GM19099 (cell line): ENCODE measurements around the gene IFT81.

Experiments
- POLR2A ChIP-seq: IDR thresholded peaks from 3 replicates; pipeline ENCODE4 v1.6.1; 2011; ENCODE audit warnings: low read depth; ENCODE audit not compliant: insufficient read length; ENCODE audit errors: extremely low read depth

IFT81 gene

DNA sequence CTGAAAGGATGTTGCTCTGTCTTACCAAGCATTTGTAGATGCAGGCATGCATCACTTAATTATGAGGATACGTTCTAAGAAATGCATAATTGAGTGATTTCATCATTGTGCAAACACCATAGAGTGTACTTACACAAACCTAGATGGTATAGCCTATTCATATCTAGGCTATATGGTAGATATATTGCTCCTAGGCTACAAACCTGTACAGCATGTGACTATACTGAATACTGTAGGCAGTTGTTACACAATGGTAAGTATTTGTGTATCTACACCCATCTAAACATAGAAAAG, 75.9 kb downstream of the IFT81 start:
- no peak for TF ChIP-seq POLR2A

DNA sequence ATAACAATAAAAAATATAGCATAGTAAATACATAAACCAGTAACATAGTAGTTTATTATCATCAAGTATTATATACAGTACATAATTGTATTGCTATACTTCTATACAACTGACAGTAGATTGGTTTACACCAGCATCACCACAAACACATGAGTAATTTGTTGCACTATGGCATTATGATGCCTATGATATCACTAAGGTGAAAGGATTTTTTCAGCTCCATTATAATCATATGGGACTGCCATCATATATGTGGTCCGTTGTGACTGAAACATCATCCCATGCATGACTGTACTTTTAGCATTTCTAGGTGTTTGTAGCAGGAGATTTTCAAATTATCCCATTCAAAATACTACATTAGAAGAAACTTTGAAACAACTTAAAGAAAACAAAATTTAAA, 77.8 kb downstream of the IFT81 start:
- TF ChIP-seq POLR2A, result no peak

DNA sequence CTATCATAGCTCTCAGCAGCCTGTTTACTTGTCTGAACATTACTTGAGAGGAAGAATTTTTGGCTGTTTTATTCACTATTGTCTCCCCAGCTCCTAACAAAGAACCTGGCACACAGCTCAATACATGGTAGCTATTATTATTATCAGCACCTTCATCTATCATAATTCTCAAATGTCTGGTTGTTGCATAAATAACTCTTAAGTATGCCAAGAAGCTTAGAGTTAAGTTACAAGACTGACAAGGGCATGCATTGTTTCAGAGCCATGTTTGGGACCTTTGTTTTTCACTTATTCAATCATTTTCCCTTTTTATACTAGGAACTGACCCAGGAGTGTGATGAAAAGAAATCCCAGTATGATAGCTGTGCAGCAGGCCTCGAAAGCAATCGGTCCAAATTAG, 79.4 kb downstream of the IFT81 start:
- TF ChIP-seq POLR2A, result no peak

DNA sequence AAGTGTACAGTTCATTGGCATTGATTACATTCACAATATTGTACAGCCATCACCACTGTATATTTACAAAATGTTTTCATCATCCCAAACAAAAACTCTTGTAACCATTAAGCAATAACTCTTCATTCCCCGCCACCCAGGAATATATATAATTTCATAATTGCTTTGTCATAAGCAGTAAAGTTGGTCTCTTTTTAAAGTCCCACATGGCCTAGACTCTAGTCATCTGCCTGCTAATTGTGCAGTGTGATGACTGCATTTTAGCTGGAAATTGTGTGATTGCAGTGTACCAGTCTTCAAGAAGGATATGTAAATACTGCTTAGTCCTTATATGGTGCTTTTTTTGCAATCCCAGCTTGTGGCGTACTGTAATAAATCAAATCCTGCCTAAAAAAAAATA, 81.8 kb downstream of the IFT81 start:
- TF ChIP-seq POLR2A, result no peak

DNA sequence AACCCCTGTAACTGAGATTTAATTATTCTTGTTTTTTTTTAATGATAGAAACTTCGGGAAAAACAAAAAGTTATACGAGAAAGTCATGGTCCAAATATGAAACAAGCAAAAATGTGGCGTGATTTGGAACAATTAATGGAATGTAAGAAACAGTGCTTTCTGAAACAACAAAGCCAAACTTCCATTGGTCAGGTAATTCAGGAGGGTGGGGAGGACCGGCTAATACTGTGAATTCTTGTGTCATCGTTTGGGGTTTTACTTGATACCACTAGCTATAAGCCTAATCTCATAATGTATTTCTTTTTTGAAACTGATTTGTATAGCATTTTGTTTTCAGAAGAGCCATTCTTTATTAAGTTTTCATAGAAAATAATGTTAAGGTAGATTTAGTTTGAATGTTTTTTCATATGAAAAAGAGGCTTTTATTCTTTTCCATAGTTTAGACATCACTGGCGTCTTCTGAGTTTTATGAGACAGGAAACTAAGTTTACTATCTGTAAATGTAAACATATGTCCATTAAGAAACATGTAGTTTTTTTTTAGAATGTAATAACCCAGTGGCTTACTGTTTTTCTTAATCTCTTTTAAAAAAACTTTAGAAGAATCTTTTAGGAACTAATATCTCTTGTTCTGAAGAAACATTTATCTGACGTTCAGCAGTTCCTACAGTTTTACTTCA, 94.0 kb downstream of the IFT81 start:
- TF ChIP-seq POLR2A, result no peak

DNA sequence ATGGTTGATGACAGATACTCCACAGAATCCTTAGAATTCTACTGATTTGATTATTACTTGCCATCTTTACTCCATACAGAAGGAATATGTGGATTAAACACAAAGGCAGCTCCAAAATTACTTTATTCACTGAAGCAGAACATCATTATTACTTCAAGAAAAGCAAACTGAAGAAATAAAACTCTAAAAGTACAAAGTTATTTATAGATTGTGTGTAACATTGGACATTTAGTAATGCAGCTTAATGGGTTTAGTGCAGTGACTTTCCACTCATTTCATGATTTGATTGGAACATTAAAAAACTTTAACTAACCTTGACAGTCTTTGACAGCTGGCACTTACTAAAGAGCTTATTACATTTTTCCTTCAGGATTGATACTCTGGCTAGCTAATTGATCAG, 97.9 kb downstream of the IFT81 start:
- no peak for TF ChIP-seq POLR2A

DNA sequence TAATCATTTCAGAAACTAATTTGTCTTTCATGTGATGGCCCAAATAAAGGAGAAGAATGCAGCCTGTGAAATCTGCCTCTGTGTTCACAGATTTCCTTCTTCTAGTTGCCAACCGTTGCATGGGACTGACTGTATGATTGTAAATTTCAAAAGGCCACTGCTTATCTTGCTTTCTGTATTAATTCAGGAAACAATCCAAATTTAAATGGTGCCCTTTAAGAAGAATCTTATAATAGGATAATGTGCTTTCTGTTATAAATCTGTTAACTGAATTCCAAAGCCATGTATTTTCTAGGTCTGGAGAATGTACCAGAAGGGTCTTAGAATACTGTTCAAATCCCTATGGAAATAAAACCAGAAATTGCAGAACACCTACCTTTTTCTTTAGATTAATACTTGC, 98.3 kb downstream of the IFT81 start:
- TF ChIP-seq POLR2A, result no peak

DNA sequence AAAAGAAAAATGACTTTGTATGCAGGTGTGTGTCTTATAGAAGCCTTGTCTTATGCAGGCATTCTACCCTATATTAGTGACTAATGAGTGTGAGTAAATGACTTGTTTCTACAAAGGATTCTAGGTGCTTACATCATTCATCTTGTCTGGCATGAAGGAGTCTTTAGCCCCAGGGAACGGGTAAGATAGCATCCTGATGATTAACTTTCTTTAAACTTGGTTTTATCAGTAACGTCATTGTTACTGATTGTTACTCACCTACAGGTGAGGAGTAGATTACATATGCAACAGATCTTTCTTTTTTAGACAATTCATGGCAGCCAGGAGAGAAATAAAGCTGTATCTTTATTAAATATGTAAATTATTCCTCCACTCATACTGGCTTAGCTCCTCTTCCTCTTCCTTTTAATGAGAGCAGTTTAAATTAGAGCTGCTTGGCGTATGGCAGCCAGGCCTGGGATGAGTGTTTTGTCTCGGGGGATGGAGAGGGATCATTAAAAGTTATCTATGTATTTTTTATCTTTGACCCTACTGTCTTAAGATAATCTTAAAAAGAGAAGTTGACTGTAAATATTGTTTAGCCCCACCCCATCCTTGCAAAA, 99.7 kb downstream of the IFT81 start:
- no peak for TF ChIP-seq POLR2A

DNA sequence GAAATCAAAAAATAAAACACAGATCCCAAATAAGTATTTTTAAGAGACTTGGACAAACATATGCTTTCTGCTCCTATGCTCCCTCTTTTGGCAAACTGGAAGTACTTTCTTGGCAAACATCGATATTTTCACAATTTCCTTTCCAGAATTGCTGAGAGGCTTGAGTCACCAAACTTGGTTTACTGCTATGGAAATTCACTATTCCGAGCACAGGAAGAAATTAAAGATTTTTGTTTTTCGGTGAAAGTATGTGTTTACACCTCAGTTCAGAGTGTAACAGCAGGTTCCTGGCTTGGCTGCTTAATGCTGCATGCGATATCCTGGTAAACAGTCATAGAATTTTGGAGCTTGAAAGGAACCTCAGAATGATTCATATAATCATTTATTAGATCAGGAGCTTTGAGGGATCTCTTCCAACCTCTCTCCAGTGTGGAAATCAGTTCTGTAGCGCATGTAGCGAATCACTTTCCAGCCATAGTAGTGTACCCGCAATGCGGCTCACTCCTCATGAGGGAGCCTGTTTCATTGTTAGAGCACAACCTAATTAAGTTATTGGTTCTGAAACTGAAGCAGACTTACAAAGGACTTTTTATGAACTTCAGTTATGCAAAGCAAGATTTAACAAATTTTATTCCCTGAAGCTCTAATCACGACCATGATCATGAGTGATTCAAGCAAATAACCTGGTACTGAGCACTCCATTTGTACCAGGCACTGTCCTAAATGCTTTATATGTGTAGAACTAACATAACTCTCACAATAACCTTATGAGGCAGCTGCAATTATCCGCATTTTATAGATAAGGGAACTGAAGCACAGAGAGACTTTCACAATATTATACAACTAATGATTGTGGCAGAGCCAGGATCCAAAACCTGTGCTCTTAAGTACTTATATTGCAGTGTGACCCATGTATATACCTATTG, 100.5 kb downstream of the IFT81 start:
- TF ChIP-seq POLR2A, result no peak

DNA sequence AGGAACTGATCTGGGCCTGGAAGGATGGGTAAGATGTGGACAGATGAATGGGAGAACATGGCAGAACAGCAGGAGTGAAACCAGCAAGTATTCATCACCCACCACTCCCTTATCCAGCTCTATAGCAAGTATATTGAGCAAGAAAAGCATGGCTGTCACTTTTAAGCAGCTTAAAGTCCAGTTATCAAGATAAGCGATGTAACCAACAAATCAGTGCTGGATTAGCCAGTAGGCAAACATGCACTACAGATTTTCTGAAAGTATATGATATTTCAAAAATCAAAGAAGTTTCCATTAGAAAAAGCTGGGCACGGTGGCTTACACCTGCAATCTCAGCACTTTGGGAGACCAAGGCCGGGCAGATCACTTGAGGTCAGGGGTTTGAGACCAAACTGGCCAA, 103.0 kb downstream of the IFT81 start:
- no peak for TF ChIP-seq POLR2A

DNA sequence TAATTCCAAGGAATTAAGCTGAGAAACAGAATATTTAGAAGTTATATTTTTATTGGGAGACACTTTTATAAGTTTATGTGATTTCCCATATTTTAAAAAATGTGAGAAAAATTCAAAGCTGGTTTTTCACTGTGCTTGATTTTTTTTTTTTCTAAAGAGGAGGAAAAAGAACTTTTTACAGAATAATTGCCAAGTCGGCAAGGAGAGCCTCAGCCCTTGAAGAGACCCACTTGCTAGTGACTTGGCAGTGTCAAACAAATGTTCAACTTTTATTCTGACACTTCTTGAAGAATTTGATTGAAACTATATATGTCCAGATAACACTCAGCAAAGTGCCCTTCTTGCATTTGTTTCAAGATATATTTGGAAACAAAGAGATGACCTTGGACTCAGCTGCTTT, 104.6 kb downstream of the IFT81 start:
- no peak for TF ChIP-seq POLR2A

DNA sequence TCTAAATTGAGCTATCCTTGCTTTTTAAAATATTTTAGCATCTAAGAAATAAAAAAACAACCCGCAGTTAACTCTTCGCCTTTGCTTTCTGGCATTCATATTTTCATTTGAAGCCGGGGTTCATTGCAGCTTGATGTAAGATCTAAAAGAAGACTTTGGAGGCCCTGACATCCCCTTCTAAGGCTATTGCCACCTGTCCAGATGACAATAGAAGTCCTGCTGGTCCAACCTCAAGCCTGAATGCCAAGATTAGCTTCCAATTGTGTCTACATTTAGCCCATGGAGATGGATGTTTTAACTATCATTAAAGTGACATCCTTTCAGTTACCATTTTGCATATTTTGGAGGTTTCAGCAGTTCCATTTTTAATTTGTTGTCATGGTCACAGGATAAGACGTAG, 105.3 kb downstream of the IFT81 start:
- no peak for TF ChIP-seq POLR2A

DNA sequence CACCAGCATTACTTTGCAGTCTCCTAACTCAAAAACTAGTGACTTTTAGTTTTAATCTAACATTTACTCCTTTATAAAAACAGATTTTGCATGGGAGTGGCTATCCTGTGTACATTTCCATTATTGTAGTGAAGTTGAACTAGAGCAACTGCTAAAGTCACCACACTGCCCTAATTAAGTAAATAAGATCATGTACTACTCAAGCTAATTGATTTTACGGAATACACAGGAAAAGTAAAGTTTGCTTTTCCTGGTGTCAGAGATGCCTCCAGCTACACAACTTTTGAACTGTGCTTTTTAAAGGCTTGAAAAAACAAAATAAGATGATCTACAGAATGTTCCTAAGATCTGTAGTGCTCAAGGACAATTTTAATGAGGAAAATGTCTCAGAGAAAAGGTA, 106.5 kb downstream of the IFT81 start:
- TF ChIP-seq POLR2A, result no peak

DNA sequence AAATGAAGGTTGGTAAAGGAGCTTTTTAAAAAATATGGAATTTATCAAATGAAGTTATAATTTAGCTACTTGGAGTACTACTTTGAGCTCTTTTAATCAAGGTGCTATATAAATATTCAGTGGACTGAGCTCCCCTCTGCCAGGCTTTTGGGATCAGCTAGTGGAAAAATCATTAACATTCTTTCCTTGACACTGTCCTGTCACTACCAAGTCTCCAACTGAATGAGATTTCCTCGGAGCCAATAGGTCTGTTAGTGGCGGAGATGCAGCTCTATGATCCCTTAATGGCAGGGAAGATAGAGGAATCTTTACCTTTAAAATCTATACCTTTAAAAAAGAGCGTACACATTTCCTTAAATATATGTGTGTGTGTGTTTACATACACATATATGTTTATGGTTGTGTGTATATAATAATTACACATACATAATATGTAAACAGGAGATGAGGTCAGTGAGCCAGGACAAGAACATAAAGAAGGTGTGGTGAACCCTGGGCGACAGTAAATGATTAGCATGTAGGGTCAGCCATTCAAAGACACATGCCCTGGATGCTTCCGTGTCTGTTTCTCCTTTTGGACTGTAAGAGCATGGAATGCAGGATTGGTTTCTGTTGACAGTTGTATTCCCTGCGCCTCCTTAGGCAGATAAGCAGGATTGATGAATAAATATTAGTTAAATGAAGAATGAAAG, 109.2 kb downstream of the IFT81 start:
- no peak for TF ChIP-seq POLR2A

DNA sequence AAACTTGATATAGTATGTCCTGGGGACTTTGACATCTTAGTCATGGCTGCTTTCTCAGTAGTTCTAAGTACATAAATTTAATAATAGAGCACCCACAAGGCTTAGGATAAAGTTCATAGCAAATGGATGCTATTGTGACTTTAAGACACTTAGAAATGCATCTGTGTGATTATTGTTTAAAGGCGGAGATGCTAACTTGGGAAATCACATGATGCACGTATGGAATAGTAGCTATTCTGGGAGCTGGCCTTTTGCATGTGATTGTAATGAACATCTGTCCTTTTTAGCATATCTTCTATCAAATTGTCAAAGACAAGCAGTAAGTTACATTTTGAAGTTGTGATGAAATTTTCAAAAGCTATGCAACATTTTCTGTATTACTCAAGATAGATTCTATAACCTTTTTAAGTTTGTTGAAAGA, 110.2 kb downstream of the IFT81 start:
- no peak for TF ChIP-seq POLR2A

DNA sequence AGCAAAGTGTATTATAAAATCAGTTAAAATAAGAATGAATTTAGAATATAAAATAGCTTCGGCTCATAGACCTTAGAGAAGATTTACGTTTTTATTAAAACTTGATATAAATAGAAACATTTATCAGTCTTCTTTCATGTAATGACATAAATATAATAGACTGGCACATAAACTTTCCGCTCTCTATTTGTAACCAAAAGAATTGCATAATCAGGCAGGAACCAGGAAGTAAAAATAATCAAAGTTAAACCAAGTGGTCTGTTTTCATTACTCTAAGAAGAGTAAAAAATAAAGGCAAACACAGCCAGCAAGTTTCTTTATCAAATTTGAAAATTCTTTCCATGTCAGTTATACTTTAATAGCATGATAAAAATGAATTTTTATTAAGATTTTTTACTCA, 110.6 kb downstream of the IFT81 start:
- TF ChIP-seq POLR2A, result no peak

DNA sequence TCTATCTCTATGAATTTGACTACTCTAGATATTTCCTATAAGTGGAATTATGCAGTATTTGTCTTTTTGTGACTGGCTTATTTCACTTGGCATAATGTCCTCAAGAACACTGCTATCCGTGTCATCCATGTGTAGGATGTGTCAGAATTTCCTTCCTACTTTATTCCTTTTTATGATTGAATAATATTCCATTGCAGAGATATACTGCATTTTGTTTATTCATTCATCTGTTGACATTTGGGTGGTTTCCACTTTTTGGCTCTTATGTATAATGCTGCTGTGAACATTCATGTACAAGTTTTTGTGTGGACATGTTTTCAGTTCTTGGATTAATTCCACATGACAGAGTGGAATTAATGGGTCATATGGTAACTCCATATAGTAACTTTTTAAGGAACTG, 111.2 kb downstream of the IFT81 start:
- no peak for TF ChIP-seq POLR2A
